ENCODE data around the gene SLC7A10.
"Not testable (repeated sequence)": the region's sequence is repeated elsewhere in the genome, so short reads cannot be mapped to it uniquely, and the experiment has no call there.

Gene SLC7A10

DNA sequence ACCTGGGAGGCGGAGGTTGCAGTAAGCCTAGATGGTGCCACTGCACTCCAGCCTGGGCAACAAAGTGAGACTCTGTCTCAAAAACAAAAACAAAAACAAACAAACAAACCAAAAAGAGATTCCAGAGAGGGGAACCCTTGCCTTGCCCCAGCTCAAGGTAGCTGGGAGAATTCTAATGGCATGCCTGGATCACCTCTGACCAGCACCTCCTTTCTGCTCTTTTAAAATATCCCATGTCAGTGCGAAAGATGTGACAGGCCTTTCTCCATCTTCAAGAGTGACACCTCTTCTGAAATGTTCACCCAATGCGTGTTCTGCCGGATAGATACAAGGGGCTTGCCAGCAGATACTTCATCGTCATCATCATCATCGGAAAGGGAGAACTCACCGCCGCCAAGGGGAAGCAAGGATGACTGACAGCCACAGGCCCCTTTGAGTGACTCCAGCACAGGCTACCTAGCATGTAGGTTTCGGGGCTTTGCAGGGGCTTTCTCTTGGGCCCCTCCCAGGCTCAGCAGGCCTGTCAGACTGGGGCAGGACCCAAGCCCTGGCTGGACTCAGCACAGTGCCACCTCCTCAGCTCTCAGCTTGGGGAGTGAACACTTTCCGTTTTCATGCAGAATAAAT, 50.4 kb downstream of the SLC7A10 start:
- no peak for DNase-seq

DNA sequence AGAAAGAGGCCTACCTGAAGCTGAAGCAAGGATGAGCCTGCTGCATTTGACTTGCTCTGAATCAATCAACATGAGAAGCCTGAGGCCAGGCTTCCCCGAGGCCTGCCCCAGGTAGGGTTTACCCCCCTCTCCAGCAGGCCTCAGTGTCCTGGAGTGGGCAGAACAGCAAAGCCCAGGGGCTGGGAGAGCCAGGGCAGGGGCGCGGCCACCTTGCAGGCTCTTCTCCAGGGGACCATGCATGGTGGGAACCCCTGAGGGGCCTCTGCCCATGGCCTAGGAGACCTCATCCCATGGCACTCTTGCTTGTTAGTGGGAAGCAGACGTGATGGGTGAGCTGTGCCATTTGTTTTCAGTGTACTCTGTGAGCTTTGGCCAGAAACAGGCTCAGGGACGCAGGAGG, 51.5 kb downstream of the SLC7A10 start:
- no peak for DNase-seq

GRCh38 chr19:33171916-33172359, 53.7 kb downstream of the SLC7A10 start:
- DNase-seq: no peak

DNA sequence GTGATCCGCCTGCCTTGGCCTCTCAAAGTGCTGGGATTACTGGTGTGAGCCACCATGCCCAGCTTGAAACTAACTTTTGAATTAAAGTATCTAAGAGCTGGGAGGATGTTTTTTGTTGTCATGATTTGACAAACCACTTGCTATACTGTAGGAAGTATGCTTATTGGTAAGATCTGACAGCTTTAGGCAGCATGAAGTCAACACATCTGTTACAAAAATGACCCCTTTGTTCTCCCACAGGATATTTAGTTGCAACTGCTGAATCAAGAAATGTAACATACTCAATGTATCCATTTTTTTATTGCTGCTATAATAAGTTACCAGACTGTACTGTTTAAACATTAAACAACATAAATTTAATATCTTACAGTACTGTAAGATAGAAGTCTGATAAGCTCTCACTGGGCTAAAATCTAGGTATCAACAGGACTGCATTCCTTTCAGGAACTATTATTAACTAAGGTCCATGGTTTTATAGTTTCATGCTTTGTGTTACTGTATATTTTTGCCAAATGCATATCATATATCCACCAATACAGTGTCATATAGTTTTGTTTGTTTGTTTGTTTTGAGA, 54.3 kb downstream of the SLC7A10 start:
- no peak for DNase-seq

GRCh38 chr19:33168528-33168927, 57.1 kb downstream of the SLC7A10 start:
- no peak for DNase-seq

GRCh38 chr19:33167438-33167837, 58.2 kb downstream of the SLC7A10 start:
- no peak for DNase-seq

DNA sequence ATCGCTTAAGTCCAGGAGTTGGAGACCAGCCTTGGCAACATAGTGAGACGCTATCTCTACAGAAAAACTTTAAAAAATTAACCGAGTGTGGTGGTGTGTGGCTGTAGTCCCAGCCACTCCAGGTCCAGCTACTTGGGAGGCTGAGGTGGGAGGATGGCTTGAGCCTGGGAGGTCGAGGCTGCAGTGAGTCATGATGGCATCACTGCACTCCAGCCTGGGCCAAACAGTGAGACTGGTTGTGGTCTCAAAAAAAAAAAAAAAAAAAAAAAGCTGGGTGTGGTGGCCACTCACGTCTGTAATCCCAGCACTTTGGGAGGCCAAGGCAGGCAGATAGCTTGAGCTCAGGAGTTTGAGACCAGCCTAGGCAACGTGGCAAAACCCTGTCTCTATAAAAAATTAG, 59.6 kb downstream of the SLC7A10 start:
- not testable (repeated sequence) for DNase-seq

DNA sequence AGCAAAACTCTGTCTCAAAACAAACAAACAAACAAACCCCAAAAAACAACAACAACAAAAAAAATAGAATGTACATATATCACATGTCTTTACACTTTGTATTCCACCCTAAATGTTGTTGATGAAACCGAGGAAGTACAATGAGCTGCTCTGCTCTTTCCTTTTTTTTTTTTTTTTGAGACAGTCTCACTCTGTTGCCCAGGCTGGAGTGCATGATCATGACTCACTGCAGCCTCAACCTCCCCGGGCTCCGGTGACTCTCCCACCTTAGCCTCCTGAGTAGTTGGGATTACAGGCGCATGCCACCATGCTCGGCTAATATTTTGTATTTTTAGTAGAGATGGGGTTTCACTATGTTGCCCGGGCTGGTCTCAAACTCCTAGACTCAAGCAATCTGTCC, 62.2 kb downstream of the SLC7A10 start:
- no peak for DNase-seq

- no peak for DNase-seq
These were observed 64.4 kb downstream of the SLC7A10 start for GRCh38 chr19:33161201-33161600.

DNA sequence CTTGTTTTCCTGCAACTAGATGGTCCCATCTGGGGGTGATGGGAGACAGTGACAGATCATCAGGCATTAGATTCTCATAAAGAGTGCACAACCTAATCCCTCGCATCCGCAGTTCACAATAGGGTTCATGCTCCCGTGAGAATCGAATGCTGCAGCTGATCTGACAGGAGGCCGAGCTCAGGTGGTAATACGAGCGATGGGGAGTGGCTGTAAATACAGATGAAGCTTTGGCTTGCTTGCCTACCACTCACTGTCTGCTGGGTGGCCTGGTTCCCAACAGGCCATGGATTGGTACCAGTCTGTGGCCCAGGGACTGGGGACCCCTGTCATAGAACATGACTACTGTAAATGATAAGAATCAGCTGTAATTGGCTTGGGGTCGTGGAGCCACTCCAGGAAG, 65.8 kb downstream of the SLC7A10 start:
- DNase-seq: no peak

DNA sequence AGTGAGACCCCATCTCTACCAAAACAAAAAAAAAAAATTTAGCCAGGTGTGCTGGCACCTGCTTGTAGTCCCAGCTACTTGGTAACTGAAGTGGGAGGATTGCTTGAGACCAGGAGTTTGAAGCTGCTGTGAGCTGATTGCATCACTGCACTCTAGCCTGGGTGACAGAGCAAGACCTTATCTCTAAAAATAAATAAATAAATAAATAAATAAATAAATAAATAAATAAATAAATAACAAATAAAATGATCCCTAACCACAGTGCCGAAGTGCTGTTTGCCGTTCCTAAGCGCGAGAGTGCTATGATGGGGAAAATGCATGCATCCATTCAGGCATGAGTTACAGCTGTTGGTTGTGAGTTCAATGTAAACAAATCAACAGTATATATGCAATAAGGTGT, 66.5 kb downstream of the SLC7A10 start:
- DNase-seq: no peak
